Liver (tissue), 9 donors: ENCODE data around the gene PRDM8. TPM values are rescaled to one million over a fixed set of nuclear protein-coding genes. Genes with fewer than 3 reads are reported as not detected.

ENCODE experiments used
- DNase-seq: peaks from one replicate; pipeline ENCODE4 v3.0.0-alpha.2; 2017; ENCODE audit warnings: low spot score
- H3K27ac ChIP-seq, 2 donors: one replicate each; pipeline ENCODE4 v1.7.0; 2013; ENCODE audit warnings: inconsistent platforms in 2 of 2, low read length in 2 of 2, control low read depth in 1 of 2, low read depth in 1 of 2, mild to moderate bottlenecking in 1 of 2
- H3K27me3 ChIP-seq, 4 donors: one replicate each; pipeline versions ENCODE4 v1.6.1 to v1.7.0; 2013; ENCODE audit warnings: low read length in 3 of 4, inconsistent platforms in 1 of 4, mild to moderate bottlenecking in 1 of 4, moderate library complexity in 1 of 4; ENCODE audit not compliant: control insufficient read depth in 4 of 4, insufficient read depth in 4 of 4
- H3K36me3 ChIP-seq, 4 donors: one replicate each; pipeline versions ENCODE4 v1.6.1 to v1.7.0; 2013; ENCODE audit warnings: low read length in 3 of 4, mild to moderate bottlenecking in 3 of 4, low read depth in 1 of 4, moderate library complexity in 1 of 4; ENCODE audit not compliant: control insufficient read depth in 4 of 4, insufficient read depth in 3 of 4
- H3K4me1 ChIP-seq, 4 donors: one replicate each; pipeline versions ENCODE4 v1.6.1 to v1.7.0; 2013; ENCODE audit warnings: low read length in 3 of 4, mild to moderate bottlenecking in 3 of 4, moderate library complexity in 1 of 4; ENCODE audit not compliant: control insufficient read depth in 4 of 4, insufficient read depth in 4 of 4
- H3K4me3 ChIP-seq, 3 donors: one replicate each; pipeline versions ENCODE4 v1.6.1 to v1.7.0; 2013; ENCODE audit warnings: low read length in 3 of 3, control low read depth in 1 of 3, low read depth in 1 of 3, mild to moderate bottlenecking in 1 of 3
- H3K9ac ChIP-seq, 2 donors: one replicate each; pipeline ENCODE4 v1.7.0; 2013; ENCODE audit warnings: low read length in 2 of 2, mild to moderate bottlenecking in 2 of 2, moderate library complexity in 2 of 2, control low read depth in 1 of 2, low read depth in 1 of 2
- H3K9me3 ChIP-seq, 4 donors: one replicate each; pipeline versions ENCODE4 v1.6.1 to v1.7.0; 2013; ENCODE audit warnings: low read length in 3 of 4; ENCODE audit not compliant: control insufficient read depth in 4 of 4
- ATF3 ChIP-seq: IDR thresholded peaks from 2 replicates; pipeline ENCODE4 v1.6.1; 2016; ENCODE audit warnings: antibody characterized with exemption
- CTCF ChIP-seq: fragments of 150-350 bp; IDR thresholded peaks from 2 replicates; pipeline ENCODE4 v1.5.1; 2017; ENCODE audit warnings: improper control_type of control experiment, low read depth, low read length; ENCODE audit not compliant: missing input control
- EGR1 ChIP-seq, 2 donors: IDR thresholded peaks; 2 replicates each; pipeline ENCODE4 v1.6.1; 2016 to 2018; ENCODE audit warnings: antibody characterized with exemption in 2 of 2, low read depth in 2 of 2
- FOXA1 ChIP-seq: IDR thresholded peaks from 2 replicates; pipeline ENCODE4 v1.6.1; 2016; ENCODE audit warnings: antibody characterized with exemption
- FOXA2 ChIP-seq: IDR thresholded peaks from 2 replicates; pipeline ENCODE4 v1.6.1; 2016; ENCODE audit warnings: antibody characterized with exemption
- GABPA ChIP-seq, 2 donors: IDR thresholded peaks in 1 of 2; conservative IDR thresholded peaks in 1 of 2; 2 replicates each; pipeline ENCODE4 v1.6.1; 2016; ENCODE audit warnings: antibody characterized with exemption in 2 of 2, mild to moderate bottlenecking in 1 of 2, moderate library complexity in 1 of 2
- HNF4A ChIP-seq, 2 donors: conservative IDR thresholded peaks; 2 replicates each; pipeline ENCODE4 v1.6.1; 2016; ENCODE audit warnings: antibody characterized with exemption in 2 of 2, mild to moderate bottlenecking in 2 of 2
- JUND ChIP-seq, 2 donors: IDR thresholded peaks; 2 replicates each; pipeline ENCODE4 v1.6.1; 2016; ENCODE audit warnings: antibody characterized with exemption in 2 of 2
- NR2F2 ChIP-seq: IDR thresholded peaks from 2 replicates; pipeline ENCODE4 v1.6.1; 2016; ENCODE audit warnings: antibody characterized with exemption
- RAD21 ChIP-seq, 2 donors: IDR thresholded peaks; 2 replicates each; pipeline ENCODE4 v1.6.1; 2016; ENCODE audit warnings: antibody characterized with exemption in 2 of 2, mild to moderate bottlenecking in 2 of 2
- REST ChIP-seq: IDR thresholded peaks from 2 replicates; pipeline ENCODE4 v1.6.1; 2016; ENCODE audit warnings: antibody characterized with exemption, mild to moderate bottlenecking
- RXRA ChIP-seq, 2 donors: IDR thresholded peaks; 2 replicates each; pipeline ENCODE4 v1.6.1; 2017 to 2018; ENCODE audit warnings: antibody characterized with exemption in 2 of 2, mild to moderate bottlenecking in 1 of 2
- SP1 ChIP-seq: IDR thresholded peaks from 2 replicates; pipeline ENCODE4 v1.6.1; 2018; ENCODE audit warnings: antibody characterized with exemption, mild to moderate bottlenecking
- TAF1 ChIP-seq: conservative IDR thresholded peaks from 2 replicates; pipeline ENCODE4 v1.6.1; 2016; ENCODE audit warnings: antibody characterized with exemption, mild to moderate bottlenecking
- YY1 ChIP-seq: IDR thresholded peaks from 2 replicates; pipeline ENCODE4 v1.6.1; 2016; ENCODE audit warnings: antibody characterized with exemption, mild to moderate bottlenecking
- ZBTB33 ChIP-seq: IDR thresholded peaks from 2 replicates; pipeline ENCODE4 v1.6.1; 2016; ENCODE audit warnings: antibody characterized with exemption
- WGBS: extraction: QIAGEN DNeasy Blood & Tissue Kit; methylation state at CpG from one replicate; pipeline ENCODE4 v1.1.7; 2013; 5-methylcytosine and 5-hydroxymethylcytosine counted together
- polyA plus RNA-seq, 2 donors: library from polyadenylated mRNA; stranded (reverse) in 1 of 2; unstranded in 1 of 2; fragments of 200-250 nt in 1 of 2; fragments of >200 nt in 1 of 2; fragmentation: Nextera tagmentation in 1 of 2; extraction: Ambion mirVana in 1 of 2; gene quantifications; one replicate each; pipeline versions ENCODE4 v1.2.1 to v1.2.3, GENCODE V29; 2013 to 2015
- total RNA-seq, 2 donors: library from RNA; depleted of rRNA; stranded (reverse); fragments of >200 nt; gene quantifications; one replicate each; pipeline ENCODE4 v1.2.3, GENCODE V29; 2014
- donor health status: healthy.
- donor health status: healthy.
- donor health status: healthy.
- donor health status: healthy.
- donor health status: healthy.

Gene PRDM8
- total and polyA plus RNA-seq, 4 donors = 0.05 to 0.14 (median 0.08) TPM; not detected in 1

DNA sequence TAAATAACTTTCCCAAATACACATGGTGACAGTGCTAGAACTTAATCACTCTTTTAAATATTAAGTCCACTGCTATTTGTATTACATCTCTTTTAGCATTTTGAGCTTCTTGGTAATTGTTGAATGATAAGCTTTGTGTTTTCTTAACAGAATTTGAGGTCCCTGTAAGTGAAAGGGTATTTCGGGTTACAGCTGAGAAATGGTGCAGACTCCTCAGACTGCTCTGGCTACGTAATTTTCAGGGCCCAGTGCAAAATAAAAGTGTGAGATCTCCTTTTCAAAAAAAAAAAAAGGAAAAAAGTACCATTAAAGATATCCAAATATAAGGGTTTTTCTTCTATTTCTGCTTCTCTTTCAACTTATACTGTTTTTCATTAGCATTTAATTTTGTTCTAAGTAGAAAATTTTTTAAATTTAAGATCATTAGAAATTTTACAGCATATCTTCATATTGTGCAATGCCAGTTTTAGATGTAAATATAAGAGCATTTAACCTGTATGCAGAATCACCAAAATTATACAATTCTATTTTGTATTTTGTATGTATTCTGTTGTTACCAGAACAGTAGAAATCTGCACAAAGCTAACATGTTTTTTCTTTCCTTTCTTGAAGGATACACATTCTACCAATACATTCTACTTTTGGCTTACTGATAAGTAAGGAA is 35.5 kb downstream of the PRDM8 start:
- Histone ChIP-seq H3K9ac (no peak overlapping the region), H3K27me3 (peaks cover 0 to 13% (median 1%) of the 10 kb centered on the region in 4 donors), H3K4me1 (no peaks in the 10 kb centered on the region), H3K36me3 (no peaks in the 10 kb centered on the region), H3K9me3 (no peaks in the 10 kb centered on the region), H3K27ac (no peak overlapping the region), H3K4me3 (no peak overlapping the region)
- TF ChIP-seq ATF3 (no peak), REST (no peak), FOXA1 (no peak), EGR1 (IDR thresholded peaks at IDR 0.05; ENCODE audit: low read depth in 2 of 2) (no peak), SP1 (no peak), RXRA (IDR thresholded peaks at IDR 0.05) (no peak), GABPA (IDR thresholded peaks at IDR 0.05 in 1 of 2, conservative IDR thresholded peaks at IDR 0.05 in 1 of 2) (no peak), FOXA2 (no peak), YY1 (no peak), NR2F2 (no peak), TAF1 (no peak)
- no peak for DNase-seq
- 84% methylated on average over 2 of the region's 2 CpGs for WGBS

DNA sequence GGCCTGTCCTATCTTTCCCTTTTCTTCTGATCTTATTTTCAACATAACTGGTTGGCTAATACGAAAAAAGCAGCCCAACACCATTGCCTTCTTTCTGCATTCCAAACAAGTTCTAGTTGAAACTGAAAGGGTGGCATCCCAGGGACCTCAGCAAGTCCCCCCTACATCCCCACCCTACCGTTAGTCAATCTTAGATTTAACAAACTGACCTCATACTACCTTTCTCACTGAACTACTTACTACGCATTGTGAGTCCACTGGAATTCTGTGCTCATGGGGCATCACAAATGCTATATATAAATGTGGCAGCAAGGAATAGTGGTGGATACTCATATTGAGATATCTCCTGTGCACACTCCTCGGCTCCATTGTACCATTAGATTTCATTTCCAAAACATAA is 36.1 kb downstream of the PRDM8 start:
- Histone ChIP-seq H3K4me3 (no peak overlapping the region), H3K36me3 (no peaks in the 10 kb centered on the region), H3K4me1 (no peaks in the 10 kb centered on the region), H3K9me3 (no peaks in the 10 kb centered on the region), H3K27ac (no peak overlapping the region), H3K27me3 (peaks cover 0 to 10% (median 1%) of the 10 kb centered on the region in 4 donors), H3K9ac (no peak overlapping the region)
- 72% methylated on average over 4 of the region's 4 CpGs for WGBS
- TF ChIP-seq NR2F2 (no peak), GABPA (IDR thresholded peaks at IDR 0.05 in 1 of 2, conservative IDR thresholded peaks at IDR 0.05 in 1 of 2) (no peak), FOXA2 (no peak), REST (no peak), TAF1 (no peak), CTCF (no peak), ATF3 (no peak), RAD21 (IDR thresholded peaks at IDR 0.05) (no peak), HNF4A (conservative IDR thresholded peaks at IDR 0.05) (no peak), FOXA1 (no peak), YY1 (no peak), JUND (IDR thresholded peaks at IDR 0.05) (no peak), EGR1 (IDR thresholded peaks at IDR 0.05; ENCODE audit: low read depth in 2 of 2) (no peak), RXRA (IDR thresholded peaks at IDR 0.05) (no peak), SP1 (no peak), ZBTB33 (no peak)
- no peak for DNase-seq
